Spinal cord (tissue), 10 donors: ENCODE results near the gene NEK1. TPM values are rescaled to one million over a fixed set of nuclear protein-coding genes. Genes with fewer than 3 reads are reported as not detected.

Experiments
- DNase-seq, 6 donors: peaks; one replicate each; pipeline versions ENCODE4 v3.0.0 to v3.0.0-alpha.2; 2013 to 2015; ENCODE audit warnings: low spot score in 6 of 6, low read depth in 4 of 6
- H3K27ac ChIP-seq: one replicate; pipeline ENCODE4 v1.5.1; 2013; ENCODE audit warnings: low read depth, low read length, control low read depth
- H3K27me3 ChIP-seq: one replicate; pipeline ENCODE4 v1.6.1; 2013; ENCODE audit warnings: low read length; ENCODE audit not compliant: control insufficient read depth, insufficient read depth
- H3K36me3 ChIP-seq: one replicate; pipeline ENCODE4 v1.6.1; 2013; ENCODE audit warnings: low read length; ENCODE audit not compliant: control insufficient read depth, insufficient read depth
- H3K4me1 ChIP-seq: one replicate; pipeline ENCODE4 v1.6.1; 2013; ENCODE audit warnings: low read length; ENCODE audit not compliant: control insufficient read depth, insufficient read depth
- H3K4me3 ChIP-seq: one replicate; pipeline ENCODE4 v1.5.1; 2013; ENCODE audit warnings: low read depth, low read length, control low read depth
- H3K9me3 ChIP-seq: one replicate; pipeline ENCODE4 v1.6.1; 2013; ENCODE audit warnings: low read length; ENCODE audit not compliant: control insufficient read depth, insufficient read depth
- WGBS: methylation state at CpG from one replicate; pipeline ENCODE4 v1.1.5; 2013; ENCODE audit warnings: missing lambda C conversion rate; ENCODE audit not compliant: insufficient coverage; 5-methylcytosine and 5-hydroxymethylcytosine counted together
- polyA plus RNA-seq, 2 donors: library from polyadenylated mRNA; unstranded; fragments of 120-200 nt; gene quantifications; one replicate each; pipeline ENCODE4 v1.2.1, GENCODE V29; 2013; ENCODE audit not compliant: insufficient read length in 2 of 2
- total RNA-seq, 2 donors: library from RNA; depleted of rRNA in 1 of 2; stranded (reverse); fragments of 120-200 nt in 1 of 2; fragments of >200 nt in 1 of 2; gene quantifications; one replicate each; pipeline versions ENCODE4 v1.2.3 to v1.2.4, GENCODE V29; 2013 to 2014
- donor health status: healthy.

Gene NEK1
- total and polyA plus RNA-seq, 4 donors = 24.0 to 42.6 (median 28.2) TPM

- Histone ChIP-seq H3K9me3 (peaks cover 4% of the 10 kb centered on the region), H3K27me3 (no peaks in the 10 kb centered on the region), H3K36me3 (no peaks in the 10 kb centered on the region), H3K4me1 (no peaks in the 10 kb centered on the region), H3K4me3 (no peak overlapping the region), H3K27ac (no peak overlapping the region)
- no peak for DNase-seq
- WGBS = 67% methylated on average over 1 of the region's 3 CpGs
These were observed 227.0 kb downstream of the NEK1 start for GRCh38 chr4:169385376-169385775.

DNA sequence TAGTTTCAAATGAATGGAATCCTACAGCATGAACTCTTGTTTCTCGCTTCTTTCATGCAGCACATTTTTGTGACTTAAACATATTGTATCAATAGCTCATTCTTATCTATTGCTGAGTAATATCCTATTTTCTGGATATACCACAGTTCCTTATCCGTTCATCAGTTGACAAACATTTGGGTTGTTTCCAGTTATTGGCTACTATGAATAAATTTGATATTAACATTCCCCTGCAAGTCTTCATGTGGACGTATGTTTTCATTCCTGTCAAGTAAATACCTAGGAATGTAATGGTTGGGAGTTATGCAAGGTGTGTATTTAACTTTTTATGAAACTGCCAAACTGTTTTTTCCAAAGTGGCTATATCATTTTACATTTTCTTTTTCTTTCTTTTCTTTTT lies 227.6 kb downstream of the NEK1 start:
- Histone ChIP-seq H3K4me1 (no peaks in the 10 kb centered on the region), H3K9me3 (peaks cover 4% of the 10 kb centered on the region), H3K27me3 (no peaks in the 10 kb centered on the region), H3K4me3 (no peak overlapping the region), H3K27ac (no peak overlapping the region), H3K36me3 (no peaks in the 10 kb centered on the region)
- no peak for DNase-seq
- no CpG with 5 or more reads among the region's 3 CpGs for WGBS

GRCh38 chr4:169383724-169384123 lies 228.7 kb downstream of the NEK1 start:
- H3K4me1 ChIP-seq = no peaks in the 10 kb centered on the region
- DNase-seq = no peak
- no CpG with 5 or more reads among the region's 3 CpGs for WGBS
- no peak overlapping the region for H3K27ac ChIP-seq
- no peaks in the 10 kb centered on the region for H3K27me3 ChIP-seq
- H3K36me3 ChIP-seq = no peaks in the 10 kb centered on the region
- no peak overlapping the region for H3K4me3 ChIP-seq
- peaks cover 4% of the 10 kb centered on the region for H3K9me3 ChIP-seq

GRCh38 chr4:169379688-169380087 lies 232.7 kb downstream of the NEK1 start:
- Histone ChIP-seq H3K4me1 (no peaks in the 10 kb centered on the region), H3K4me3 (no peak overlapping the region), H3K27me3 (no peaks in the 10 kb centered on the region), H3K36me3 (no peaks in the 10 kb centered on the region), H3K9me3 (peaks cover 14% of the 10 kb centered on the region), H3K27ac (no peak overlapping the region)
- no peak for DNase-seq

GRCh38 chr4:169377367-169377766 lies 235.0 kb downstream of the NEK1 start:
- DNase-seq = no peak
- H3K27ac ChIP-seq = no peak overlapping the region
- no peaks in the 10 kb centered on the region for H3K27me3 ChIP-seq
- peaks cover 12% of the 10 kb centered on the region for H3K9me3 ChIP-seq
- peaks cover under 1% of the 10 kb centered on the region for H3K4me1 ChIP-seq
- no peaks in the 10 kb centered on the region for H3K36me3 ChIP-seq
- no peak overlapping the region for H3K4me3 ChIP-seq

DNA sequence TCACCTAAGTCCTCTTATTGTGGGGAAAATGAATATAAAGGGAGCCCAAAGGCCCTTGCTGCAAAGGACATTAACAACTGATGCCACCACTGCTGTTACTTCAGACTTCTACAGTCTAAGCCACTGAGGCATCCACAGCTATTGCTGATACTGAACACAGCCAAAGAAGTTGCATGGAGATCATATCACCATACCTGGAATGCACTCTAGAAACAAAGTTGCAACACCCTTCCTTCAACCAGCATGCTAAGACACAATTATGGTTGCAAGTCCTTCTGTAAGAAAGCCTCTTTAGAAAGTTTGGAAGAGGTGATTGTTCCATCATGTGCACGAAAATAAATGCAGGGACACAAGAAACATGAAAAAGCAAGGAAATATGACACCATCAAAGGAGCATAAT lies 236.0 kb downstream of the NEK1 start:
- no CpG with 5 or more reads among the region's 1 CpG for WGBS
- H3K27me3 ChIP-seq = no peaks in the 10 kb centered on the region

GRCh38 chr4:169372791-169373190 lies 239.6 kb downstream of the NEK1 start:
- H3K27me3 ChIP-seq = no peaks in the 10 kb centered on the region
- DNase-seq = peak in 1 of 6 donors; percentile 4
- H3K4me1 ChIP-seq = peaks cover 4% of the 10 kb centered on the region
- H3K36me3 ChIP-seq = no peaks in the 10 kb centered on the region
- no peak overlapping the region for H3K27ac ChIP-seq
- WGBS = no CpG with 5 or more reads among the region's 2 CpGs
- no peak overlapping the region for H3K4me3 ChIP-seq
- H3K9me3 ChIP-seq = peaks cover 10% of the 10 kb centered on the region

More for the DNA sequence above, 236.0 kb downstream of the NEK1 start:
- Histone ChIP-seq H3K27ac (no peak overlapping the region), H3K4me3 (no peak overlapping the region), H3K4me1 (peaks cover 4% of the 10 kb centered on the region), H3K36me3 (no peaks in the 10 kb centered on the region), H3K9me3 (peaks cover 12% of the 10 kb centered on the region)
- DNase-seq = no peak

- DNase-seq = no peak
- peaks cover 7% of the 10 kb centered on the region for H3K9me3 ChIP-seq
- no peak overlapping the region for H3K27ac ChIP-seq
- no CpG with 5 or more reads among the region's 6 CpGs for WGBS
- H3K36me3 ChIP-seq = no peaks in the 10 kb centered on the region
- H3K27me3 ChIP-seq = no peaks in the 10 kb centered on the region
- H3K4me3 ChIP-seq = no peak overlapping the region
- peaks cover 4% of the 10 kb centered on the region for H3K4me1 ChIP-seq
These were observed 242.7 kb downstream of the NEK1 start for GRCh38 chr4:169369634-169370033.

DNA sequence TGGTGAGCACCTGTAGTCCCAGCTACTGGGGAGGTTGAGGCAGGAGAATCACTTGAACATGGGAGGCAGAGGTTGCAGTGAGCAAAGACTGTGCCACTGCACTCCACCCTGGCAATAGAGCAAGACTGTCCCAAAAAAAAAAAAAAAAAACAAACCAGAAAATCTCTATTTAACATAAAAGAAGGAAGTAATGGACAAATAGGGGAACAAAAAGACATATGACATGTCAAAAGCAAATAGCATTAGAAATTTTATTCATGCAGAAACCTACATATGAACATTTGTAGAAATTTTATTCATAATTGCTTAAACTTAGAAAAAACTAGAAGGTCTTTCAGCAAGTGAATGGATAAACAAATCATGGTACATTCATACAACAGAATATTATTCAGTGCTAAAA lies 244.6 kb downstream of the NEK1 start:
- H3K9me3 ChIP-seq = peaks cover 7% of the 10 kb centered on the region
- H3K27me3 ChIP-seq = no peaks in the 10 kb centered on the region
- DNase-seq = no peak
- H3K36me3 ChIP-seq = no peaks in the 10 kb centered on the region
- no peak overlapping the region for H3K27ac ChIP-seq
- H3K4me1 ChIP-seq = peaks cover 4% of the 10 kb centered on the region
- no peak overlapping the region for H3K4me3 ChIP-seq

- no peak for DNase-seq
These were observed 245.6 kb downstream of the NEK1 start for GRCh38 chr4:169366821-169367220.

More at GRCh38 chr4:169366821-169367220, 245.6 kb downstream of the NEK1 start:
- Histone ChIP-seq H3K27me3 (no peaks in the 10 kb centered on the region), H3K27ac (no peak overlapping the region), H3K4me3 (no peak overlapping the region), H3K4me1 (no peaks in the 10 kb centered on the region), H3K9me3 (peaks cover 7% of the 10 kb centered on the region), H3K36me3 (no peaks in the 10 kb centered on the region)
- WGBS = 100% methylated on average over 4 of the region's 5 CpGs
